Gastroesophageal sphincter (tissue), 3 donors: Measurements from ENCODE around the gene SCAP.

Source experiments
- CTCF ChIP-seq, 4 experiments: fragments of 200-600 bp in 2 of 4; fragments of 450-650 bp in 2 of 4; sonication (generic) in 1 of 4; IDR thresholded peaks; one replicate each; pipeline ENCODE4 v1.5.1; 2017 to 2019; ENCODE audit warnings: antibody characterized with exemption in 4 of 4, mild to moderate bottlenecking in 2 of 4, moderate library complexity in 2 of 4
- EP300 ChIP-seq: sonication (generic); formaldehyde crosslinking; IDR thresholded peaks from one replicate; pipeline ENCODE4 v1.6.1; 2017; ENCODE audit warnings: antibody characterized with exemption, mild to moderate bottlenecking
- POLR2A ChIP-seq, 2 donors: fragments of 450-650 bp; IDR thresholded peaks; one replicate each; pipeline ENCODE4 v1.6.1; 2017; ENCODE audit warnings: antibody characterized with exemption in 2 of 2, mild to moderate bottlenecking in 2 of 2, moderate library complexity in 1 of 2
- POLR2AphosphoS5 ChIP-seq: sonication (generic); formaldehyde crosslinking; IDR thresholded peaks from one replicate; pipeline ENCODE4 v1.6.1; 2017; ENCODE audit warnings: antibody characterized with exemption

- TF ChIP-seq EP300 (no peak), POLR2AphosphoS5 (no peak), CTCF (IDR thresholded peaks at IDR 0.05) (no peak), POLR2A (IDR thresholded peaks at IDR 0.05) (no peak)
Measured at GRCh38 chr3:47429476-47430270, 46.1 kb downstream of the SCAP start.
